Measurements from ENCODE around the gene ADCY5. TPM values are rescaled to one million over a fixed set of nuclear protein-coding genes. Genes with fewer than 3 reads are reported as not detected.

The ADCY5 gene
- total RNA-seq, 1 donor from 2014 or later, result 0.67 TPM

GRCh38 chr3:123379041-123379830 lies 69.7 kb downstream of the ADCY5 start:
- H3K36me3 ChIP-seq (ENCODE audit: control insufficient read depth, insufficient read depth, low read length), result no peaks in the 10 kb centered on the region
- no peak overlapping the region for H3K4me3 ChIP-seq (ENCODE audit: low read depth, low read length)
- DNase-seq (ENCODE audit: low read depth), result no peak
- no peak for TF ChIP-seq CTCF (IDR thresholded peaks at IDR 0.05; ENCODE audit: insufficient read depth, low read length, poor library complexity, severe bottlenecking)
- peaks cover 3% of the 10 kb centered on the region for H3K27me3 ChIP-seq (ENCODE audit: control insufficient read depth, insufficient read depth, low read length)

GRCh38 chr3:123378409-123378915 lies 70.4 kb downstream of the ADCY5 start:
- Histone ChIP-seq H3K4me3 (ENCODE audit: low read depth, low read length) (no peak overlapping the region), H3K27me3 (ENCODE audit: control insufficient read depth, insufficient read depth, low read length) (peaks cover 7% of the 10 kb centered on the region), H3K36me3 (ENCODE audit: control insufficient read depth, insufficient read depth, low read length) (no peaks in the 10 kb centered on the region)
- no peak for DNase-seq (ENCODE audit: low read depth)
- no peak for TF ChIP-seq CTCF (IDR thresholded peaks at IDR 0.05; ENCODE audit: insufficient read depth, low read length, poor library complexity, severe bottlenecking)

GRCh38 chr3:123377243-123377740 lies 71.6 kb downstream of the ADCY5 start:
- no peak for TF ChIP-seq CTCF (IDR thresholded peaks at IDR 0.05; ENCODE audit: insufficient read depth, low read length, poor library complexity, severe bottlenecking)
- no peak for DNase-seq (ENCODE audit: low read depth)
- Histone ChIP-seq H3K36me3 (ENCODE audit: control insufficient read depth, insufficient read depth, low read length) (no peaks in the 10 kb centered on the region), H3K27me3 (ENCODE audit: control insufficient read depth, insufficient read depth, low read length) (peaks cover 10% of the 10 kb centered on the region), H3K4me3 (ENCODE audit: low read depth, low read length) (no peak overlapping the region)

- no peaks in the 10 kb centered on the region for H3K36me3 ChIP-seq (ENCODE audit: control insufficient read depth, insufficient read depth, low read length)
- no peak overlapping the region for H3K4me3 ChIP-seq (ENCODE audit: low read depth, low read length)
- no peak for TF ChIP-seq CTCF (IDR thresholded peaks at IDR 0.05; ENCODE audit: insufficient read depth, low read length, poor library complexity, severe bottlenecking)
- H3K27me3 ChIP-seq (ENCODE audit: control insufficient read depth, insufficient read depth, low read length), result peaks cover 17% of the 10 kb centered on the region
- DNase-seq (ENCODE audit: low read depth), result no peak
These were observed 72.2 kb downstream of the ADCY5 start for GRCh38 chr3:123376451-123377242.

GRCh38 chr3:123375014-123375940 lies 73.6 kb downstream of the ADCY5 start:
- TF ChIP-seq CTCF (IDR thresholded peaks at IDR 0.05; ENCODE audit: insufficient read depth, low read length, poor library complexity, severe bottlenecking), result no peak
- Histone ChIP-seq H3K27me3 (ENCODE audit: control insufficient read depth, insufficient read depth, low read length) (peaks cover 20% of the 10 kb centered on the region), H3K36me3 (ENCODE audit: control insufficient read depth, insufficient read depth, low read length) (no peaks in the 10 kb centered on the region), H3K4me3 (ENCODE audit: low read depth, low read length) (no peak overlapping the region)
- DNase-seq (ENCODE audit: low read depth), result no peak

All from kidney epithelial cell (primary cell).